Tongue (tissue), 2 donors: ENCODE measurements around the gene ECI1. TPM values are rescaled to one million over a fixed set of nuclear protein-coding genes. Genes with fewer than 3 reads are reported as not detected.
"Not testable (repeated sequence)": the region's sequence is repeated elsewhere in the genome, so short reads cannot be mapped to it uniquely, and the experiment has no call there.

Experiments
- DNase-seq: peaks from one replicate; pipeline ENCODE4 v3.0.0-alpha.2; 2015
- total RNA-seq: library from RNA; depleted of rRNA; stranded (reverse); fragments of >200 nt; gene quantifications from one replicate; pipeline ENCODE4 v1.2.3, GENCODE V29; 2014

Gene ECI1
- total RNA-seq, 1 donor from 2014 or later = 83.7 TPM

DNA sequence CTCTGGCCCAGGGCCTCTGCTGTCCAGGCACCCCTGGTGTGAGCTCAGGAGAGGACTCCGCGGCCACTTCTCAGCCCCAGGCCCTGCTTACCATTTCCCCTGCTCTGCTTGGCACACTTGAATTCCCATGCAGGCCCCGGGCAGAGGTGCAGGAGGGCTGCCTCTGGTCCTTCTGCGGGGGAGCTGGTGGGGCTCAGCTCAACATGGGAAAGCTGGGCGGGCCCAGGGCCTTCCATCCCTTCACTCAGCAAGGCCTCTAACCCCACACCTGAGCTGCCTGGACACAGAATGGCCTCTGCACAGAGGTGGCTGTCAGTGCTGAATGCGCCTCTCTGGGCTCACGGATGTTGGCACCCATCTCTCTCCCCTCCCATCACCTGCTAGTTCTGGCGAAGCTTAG is 29.1 kb upstream of the ECI1 start:
- DNase-seq = no peak

DNA sequence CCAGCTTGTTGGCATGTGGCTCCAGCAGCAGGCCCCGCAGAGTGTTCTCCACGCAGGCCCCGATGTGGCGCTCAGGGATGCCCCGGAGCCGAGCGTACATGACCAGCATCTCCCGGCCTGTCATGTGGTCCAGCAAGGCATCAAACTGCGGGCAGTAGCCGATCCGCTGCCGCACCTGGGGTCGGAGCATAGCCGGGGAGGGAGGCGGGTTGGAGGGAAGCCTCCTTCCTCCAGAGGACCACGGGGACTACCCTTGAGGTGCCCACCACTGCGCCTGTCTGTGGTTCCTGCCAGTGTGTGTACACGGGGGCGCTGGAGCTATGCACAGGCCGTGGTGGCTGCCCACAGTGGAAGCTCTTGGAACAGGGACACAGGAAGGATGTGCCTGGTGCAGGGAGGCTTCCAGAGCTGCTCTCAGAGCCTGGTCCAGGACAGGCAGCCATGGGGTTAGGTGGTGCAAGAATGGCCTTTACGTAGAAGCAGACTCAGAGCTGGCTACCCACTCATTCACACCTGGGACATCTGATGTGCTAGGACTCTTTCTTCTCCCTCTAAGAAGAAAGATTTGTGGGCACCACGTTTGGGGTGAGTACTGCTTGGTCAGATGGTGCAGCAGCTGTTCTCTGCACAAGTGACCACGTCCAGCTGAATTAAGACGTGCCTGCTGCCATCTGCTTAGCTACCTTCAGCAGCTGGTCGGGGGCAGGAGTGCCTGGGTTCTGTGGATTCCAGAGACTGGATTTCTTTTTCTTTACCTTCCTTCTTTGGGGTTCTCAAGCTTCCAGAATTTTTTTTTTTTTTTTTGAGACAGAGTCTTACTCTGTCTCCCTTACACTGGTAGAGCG is 27.8 kb upstream of the ECI1 start:
- DNase-seq = no peak

DNA sequence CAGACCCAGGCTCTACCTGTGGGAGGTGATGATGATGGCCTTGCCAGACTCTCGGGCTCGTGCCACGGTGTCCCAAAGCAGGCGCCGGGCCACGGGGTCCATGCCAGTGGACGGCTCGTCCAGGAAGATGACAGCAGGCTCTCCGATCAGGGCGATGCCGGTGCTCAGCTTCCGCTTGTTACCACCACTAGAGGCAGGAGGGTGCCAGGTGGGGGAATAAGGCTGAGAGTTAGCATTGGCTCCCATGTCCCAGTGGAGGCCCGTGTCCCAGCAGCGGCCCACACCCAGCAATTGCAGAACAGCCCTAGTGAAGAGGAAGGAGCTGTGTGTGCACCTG is 26.9 kb upstream of the ECI1 start:
- DNase-seq = no peak

DNA sequence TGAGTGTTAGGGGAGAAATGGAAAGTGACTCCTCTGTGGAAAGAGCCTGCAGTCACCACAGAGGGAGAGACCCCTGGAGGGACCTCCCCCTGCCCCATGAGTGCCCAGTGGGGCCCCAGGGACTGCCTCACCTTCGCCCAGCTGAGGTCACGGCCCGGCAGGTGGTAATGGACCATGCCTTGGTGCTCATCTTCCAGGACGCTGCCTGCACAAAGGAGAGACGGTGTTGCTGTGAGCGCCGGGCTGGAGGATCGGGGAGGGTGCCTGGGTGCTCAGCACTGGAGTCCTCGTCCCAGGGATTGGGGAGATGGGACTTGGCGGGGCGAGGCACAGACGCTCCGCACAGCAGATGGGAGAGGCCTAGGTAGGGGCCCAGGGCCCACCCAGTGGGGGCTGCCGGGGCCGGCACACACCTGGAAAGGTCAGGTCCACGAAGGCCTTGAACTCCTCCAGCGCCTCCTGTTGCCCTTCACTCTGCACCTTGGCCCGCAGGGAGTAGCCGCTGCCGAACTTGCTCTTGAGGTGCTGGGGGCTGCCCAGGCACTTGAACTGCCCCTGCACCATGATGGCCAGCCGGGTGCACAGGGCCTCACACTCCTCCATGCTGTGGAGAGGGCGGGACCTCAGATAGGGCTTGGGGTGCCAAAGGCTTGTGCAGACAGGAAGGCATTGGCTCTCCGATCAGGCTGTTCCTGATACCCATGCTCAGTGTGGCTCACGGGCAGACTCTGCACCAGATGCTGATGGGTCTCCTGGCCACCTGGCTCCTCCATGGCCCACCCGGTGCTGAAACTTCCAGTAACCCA is 26.3 kb upstream of the ECI1 start:
- DNase-seq = no peak

DNA sequence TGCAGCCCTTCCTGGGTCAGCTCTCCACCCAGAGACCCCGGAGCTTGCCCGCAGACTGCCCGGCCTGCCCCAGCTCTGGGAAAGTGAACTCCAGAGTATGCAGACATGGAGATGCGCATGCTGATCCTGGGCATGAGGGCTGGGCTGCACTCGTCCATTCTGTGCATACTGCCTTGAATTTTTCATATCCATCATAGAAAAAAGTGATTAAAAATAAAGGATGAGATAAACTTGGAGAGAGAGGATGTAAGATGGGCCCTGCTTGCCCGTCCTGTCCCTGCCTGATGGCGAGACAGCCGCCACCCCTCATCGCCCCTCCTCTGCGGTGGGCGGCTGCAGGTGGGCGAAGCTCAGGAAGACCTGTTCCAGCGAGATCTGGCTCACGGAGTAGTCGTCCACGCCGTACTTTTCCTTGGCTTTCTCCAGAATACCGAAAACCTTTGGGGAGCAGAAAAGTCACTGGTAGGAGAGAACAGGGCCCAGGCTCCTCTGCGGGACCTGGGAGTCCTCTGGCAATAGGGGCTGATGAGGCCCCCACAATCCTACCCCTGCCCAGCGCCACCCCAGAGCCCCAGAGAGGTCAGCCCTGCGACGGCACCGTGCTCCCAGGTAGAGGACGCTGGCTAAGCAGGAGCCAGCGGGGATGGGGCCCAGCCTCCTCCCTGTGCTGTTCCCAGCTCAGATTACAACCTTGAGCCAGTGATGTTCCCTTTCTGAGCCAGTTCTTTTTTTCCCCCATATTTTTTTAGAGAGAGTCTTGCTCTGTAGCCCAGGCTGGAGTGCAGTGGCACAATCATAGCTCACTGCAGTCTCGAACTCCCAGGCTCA is 25.2 kb upstream of the ECI1 start:
- no peak for DNase-seq

DNA sequence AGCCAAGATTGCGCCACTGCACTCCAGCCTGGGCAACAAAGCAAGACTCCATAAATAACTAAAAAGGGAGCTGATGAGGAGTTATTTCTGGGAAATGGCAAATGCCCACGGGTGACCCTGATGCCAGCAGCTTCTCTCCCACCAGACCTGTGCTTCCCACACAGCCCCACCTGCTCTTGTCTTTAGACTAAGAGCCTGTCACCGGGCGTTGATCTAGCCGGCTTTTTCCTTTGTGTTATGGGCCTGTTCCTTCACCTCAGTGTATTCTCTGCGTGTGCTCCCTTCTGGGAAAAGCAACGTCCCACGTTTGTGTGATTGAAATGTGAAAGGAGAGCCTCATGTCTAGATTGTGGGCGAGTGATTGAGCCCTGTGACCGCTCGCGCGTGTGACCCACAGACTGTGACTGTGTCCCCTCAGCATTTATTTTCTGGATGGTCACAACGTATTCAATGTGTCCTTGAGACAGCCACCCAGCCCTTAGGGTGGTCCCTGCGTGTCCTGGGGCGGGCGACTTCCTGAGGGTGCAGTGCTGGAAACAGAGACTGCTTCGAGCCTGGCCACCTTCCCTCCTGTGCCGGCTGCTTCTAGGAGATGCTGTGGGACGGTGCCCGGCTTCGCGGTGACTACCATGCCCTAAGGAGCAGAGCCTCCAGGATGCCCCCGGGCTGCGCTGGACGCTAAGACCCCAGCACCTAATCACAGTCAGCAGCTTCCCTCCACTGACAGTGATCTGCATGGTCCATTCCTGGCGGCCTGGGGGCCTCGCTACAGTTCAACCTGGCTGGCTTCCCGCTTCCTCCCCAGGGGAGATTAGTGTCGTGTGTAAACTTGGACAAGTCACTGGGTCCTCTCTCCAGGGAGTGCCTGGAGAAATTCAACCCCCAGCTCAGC is 24.3 kb upstream of the ECI1 start:
- DNase-seq = no peak

DNA sequence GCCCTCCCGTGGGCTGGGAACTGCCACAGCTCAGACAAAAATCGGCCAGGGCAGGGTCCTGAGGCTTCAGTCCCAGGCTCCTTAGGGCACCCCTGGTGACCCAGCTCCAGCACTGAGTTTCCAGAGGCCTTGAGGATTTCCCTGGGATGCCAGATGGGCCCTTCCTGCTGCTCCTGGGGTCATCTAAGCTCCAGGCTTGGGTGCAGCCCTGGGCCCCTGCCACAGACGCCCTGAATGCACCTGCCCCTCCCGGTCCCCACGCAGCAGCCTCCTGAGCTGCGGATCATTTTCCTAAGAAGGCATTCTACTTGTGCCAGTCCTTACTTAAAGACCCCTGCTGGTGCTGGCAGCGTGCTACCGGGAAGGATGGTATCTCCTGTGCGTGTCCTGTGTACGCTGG is 22.5 kb upstream of the ECI1 start:
- DNase-seq = no peak

DNA sequence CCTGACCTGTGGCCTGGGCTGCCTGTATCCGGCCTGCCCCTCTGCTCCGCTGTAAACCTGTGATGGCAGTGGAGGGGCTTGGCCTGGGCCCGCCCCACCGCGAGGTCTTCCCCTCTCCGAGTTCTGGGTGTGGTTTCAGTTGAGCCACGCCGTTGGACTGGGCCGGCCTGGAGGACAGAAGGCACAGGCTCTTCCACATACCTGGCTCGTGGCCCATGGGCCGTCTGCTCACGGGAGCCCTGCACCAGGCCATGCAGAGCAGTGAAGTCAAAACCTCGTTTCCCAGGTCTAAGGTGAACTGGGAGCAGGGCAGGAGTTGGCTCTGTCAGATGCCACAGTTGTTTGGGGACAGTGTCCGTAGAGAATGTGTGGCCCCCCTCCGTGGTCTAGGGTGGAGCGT is 22.1 kb upstream of the ECI1 start:
- no peak for DNase-seq

DNA sequence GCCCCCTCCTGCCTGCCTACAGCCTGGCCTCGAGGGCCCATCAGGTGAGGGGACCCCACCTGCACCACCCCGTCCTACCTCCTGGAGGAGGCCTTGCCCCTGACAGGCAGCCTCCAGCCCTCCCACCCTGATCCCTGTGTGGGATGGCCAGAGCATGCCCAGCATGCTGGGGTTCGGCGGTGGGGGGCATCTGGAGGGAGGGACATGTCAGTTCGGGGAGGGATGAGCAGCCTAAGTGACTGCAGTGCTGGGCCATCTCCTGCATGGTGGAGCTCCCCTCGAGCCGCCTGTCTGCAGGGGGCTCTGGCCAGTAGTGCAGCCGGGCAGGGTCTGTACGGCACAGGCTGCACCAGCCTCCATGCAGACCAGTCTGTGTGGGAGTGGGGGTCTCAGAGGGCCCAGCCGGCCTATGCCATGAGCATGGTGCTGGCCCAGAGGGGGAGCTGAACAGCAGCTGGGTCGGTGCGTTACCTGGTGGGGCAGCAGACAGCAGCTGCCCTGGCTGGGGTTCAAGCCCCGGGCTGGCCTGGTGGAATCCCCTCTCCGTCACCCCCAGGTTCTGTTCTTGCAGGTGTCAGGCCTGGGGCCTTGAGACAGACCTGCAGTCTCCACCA is 20.6 kb upstream of the ECI1 start:
- no peak for DNase-seq

DNA sequence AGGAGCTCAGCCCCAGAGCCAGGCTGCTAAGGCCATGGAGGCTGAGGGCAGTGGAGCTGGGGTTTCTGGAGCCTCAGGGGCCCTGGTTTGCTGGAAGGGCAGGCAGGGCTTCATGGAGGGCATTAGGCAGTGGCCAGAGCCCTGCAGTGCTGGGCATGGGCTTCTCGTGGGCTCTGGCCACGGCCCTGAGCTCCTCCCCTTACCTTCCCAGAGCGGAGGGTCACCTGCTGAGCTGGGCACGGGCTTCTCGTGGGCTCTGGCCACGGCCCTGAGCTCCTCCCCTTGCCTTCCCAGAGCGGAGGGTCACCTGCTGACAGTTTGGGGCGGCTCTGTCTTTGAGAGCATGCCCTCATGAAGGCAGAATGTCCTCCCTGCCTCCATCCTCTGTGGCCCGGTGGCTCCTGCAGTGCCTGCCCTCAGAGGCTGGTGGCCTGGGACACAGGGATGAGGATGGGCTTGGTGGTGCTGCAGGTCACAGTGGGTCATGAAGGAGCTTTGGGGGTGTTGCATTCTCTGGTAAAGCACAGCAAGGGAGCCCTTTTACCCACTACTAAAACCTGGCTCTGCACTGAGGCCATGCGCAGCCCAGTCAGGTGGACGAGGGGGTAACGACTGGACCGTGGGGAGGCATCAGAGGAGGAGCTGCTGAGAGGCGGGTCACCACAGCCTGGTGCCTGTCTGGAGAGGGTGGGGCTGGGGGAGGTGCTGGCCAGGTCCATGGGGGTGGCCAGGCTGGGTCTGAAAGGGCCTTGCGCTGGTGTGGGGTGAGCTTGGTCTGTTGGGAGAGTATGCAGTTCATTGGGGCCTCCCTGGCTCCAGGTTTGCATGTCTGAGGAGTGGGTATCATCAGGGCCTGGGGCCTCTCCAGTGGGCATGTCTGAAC is 19.4 kb upstream of the ECI1 start:
- no peak for DNase-seq

DNA sequence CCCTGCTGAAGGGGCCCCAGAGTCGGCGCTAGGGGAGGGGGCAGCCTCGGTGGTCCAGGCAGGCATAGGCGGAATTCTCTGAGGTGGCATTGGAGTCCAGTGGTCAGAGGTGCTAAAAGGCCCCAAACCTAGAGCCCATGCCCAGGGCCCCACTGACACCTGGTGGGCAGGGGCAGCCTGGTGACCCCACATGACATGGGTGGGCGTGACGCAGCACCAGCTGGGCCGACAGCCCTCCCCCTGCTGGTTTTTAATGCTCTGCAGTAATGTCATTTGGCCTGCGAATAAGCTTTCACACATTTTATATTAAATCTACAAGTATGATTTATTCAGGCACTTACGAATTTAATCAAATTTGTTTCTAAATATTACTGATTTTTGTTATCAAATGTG is 18.7 kb upstream of the ECI1 start:
- DNase-seq = no peak

DNA sequence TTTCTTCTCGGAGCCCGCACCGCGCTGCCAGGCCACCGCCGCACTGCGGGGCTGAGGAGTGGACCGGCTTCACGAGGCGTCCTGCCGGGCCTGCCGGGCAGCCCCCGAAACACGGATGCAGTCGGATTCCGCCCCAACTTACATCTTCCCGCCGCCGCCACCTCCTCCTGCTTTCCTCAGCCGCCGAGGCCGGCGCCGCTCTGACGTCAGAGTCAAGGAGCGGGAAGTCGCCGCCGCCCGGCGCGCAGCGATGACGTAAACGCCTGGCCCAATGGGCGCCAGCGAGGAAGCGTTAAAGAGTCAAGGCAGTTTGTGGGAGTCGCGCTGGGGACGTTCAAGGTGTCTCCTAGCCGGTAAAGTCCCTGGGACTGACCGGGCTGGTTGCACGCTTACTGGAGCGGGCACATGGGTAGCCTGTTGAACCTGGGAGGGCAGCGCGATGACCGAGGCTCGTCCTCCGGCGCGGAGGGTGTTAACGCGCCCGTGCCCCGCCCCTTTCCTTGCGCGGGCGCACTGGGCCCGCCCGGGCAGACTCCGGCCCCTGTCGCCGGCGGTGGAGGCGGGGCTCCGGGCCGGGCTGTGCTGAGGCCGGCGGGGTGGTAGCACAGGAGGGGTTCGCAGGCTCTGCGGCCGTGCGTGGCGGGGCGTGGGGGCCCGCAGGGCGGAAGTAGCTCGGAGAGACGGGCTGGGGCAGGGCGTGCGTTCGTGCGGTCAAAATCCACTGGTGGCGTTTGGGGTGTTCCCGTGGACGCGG is 16.7 kb upstream of the ECI1 start, which contains the start of gene RNPS1:
Gene RNPS1 (minus strand): TSS at position 214 of the 754 bp plus-strand sequence. CDS start 3,483 bp downstream, outside the sequence.
- DNase-seq = peak; percentile 98

DNA sequence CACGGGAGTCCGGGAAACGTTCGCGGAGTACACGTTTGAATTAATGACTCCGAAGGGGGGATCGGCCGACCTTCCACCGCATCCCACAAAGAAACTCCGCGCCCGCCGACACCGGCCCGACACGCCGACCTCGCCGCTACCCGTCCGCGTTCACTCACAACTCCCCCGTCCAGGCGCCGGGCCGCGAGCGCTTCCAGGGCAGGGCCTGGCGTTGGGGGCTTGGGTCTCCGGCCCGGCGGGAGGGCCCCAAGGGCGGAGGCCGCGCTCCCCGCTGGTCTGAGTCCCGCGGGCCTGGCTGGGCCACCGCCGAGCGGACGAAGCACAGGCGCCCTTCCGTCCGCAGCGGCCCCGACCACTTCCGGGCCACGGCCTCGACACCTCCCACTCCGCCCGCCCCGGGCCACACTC is 16.1 kb upstream of the ECI1 start:
- DNase-seq = not testable (repeated sequence)

DNA sequence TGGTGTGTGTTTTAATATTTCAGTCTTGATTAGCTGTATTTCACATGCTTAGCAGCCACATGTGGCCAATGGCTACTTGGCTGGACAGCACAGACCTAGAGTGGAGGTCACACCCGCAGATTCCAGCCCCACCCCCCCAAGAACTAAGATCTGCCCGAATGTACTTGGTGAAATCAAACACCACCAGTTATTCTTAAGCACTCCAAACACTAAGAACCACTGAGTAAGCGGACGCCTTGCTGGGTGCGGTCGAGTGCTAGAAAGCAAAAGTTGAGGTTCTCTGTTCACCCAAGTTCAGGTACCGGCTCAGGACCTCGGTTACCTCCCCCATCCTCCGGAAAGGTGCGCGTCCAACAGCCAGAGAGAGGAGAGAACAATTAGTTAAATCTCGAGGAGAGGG is 15.5 kb upstream of the ECI1 start:
- DNase-seq = not testable (repeated sequence)

DNA sequence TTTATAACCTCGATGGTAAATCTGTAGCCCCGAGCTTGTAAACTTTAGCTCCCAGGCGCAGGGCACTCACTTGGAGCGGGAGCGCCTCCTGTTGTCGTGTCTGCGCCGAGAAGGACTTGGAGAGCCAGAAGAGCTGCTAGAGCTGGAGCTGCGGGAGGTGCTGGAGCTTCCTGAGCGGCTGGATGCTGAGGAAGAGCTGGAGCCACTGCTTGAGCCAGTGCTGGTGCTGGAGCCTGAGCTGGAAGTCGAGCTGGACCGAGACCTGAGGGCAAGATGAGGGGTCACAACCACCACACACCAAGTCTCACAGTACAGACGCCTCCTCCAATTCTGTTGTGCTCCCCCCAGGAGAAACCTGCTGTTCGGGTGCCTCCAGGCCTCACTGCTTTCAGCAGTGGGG is 11.6 kb upstream of the ECI1 start:
- DNase-seq = not testable (repeated sequence)

DNA sequence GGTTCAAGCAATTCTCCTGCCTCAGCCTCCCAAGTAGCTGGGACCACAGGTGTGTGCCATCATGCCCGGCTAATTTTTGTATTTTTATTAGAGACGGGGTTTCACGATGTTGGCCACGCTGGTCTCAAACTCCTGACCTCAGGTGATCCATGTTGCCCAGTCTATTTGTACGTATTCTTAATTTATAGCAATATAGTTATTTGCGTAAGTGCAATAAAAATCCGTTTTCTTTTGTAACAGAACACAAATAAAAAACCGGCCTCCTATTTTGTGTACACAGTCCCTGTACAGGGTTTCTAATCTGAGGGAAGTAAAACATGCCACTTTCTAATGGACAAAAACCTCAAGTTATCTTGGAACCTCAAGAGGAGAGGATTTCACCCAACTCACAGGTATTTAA is 8.9 kb upstream of the ECI1 start:
- no peak for DNase-seq

DNA sequence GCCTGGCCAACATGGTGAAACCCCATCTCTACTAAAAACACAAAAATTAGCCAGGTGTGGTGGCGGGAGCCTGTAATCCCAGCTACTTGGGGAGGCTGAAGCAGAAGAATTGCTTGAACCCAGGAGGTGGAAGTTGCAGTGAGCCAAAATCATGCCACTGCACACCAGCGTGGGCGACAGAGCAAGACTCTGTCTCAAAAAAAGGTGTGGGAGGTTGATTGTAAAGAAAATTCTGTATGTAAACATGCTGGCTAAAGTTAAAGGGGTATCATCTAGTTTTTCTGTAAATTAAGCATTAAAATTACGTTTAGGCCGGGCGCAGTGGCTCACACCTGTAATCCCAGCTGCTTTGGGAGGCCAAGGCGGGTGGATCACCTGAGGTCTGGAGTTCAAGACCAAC is 7.1 kb upstream of the ECI1 start:
- DNase-seq = not testable (repeated sequence)

DNA sequence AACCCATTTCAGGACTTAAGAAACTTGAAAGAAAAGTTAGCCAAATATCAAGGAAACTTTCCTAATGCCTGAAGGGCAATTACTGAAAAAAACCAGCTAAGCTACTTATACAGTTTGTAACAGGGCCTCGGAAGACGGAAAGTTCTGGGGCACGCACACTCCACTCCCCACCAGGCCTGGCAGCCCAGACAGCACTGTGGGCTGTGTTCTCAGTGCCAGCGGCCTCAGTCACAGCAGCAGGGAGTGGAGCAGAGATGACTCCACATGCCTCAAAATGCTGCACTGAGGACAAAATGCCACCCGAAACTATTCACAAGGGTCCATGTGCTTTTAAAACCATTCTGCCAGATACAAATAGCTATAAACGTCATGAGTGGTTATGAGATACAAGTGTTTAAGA is 6.3 kb upstream of the ECI1 start:
- DNase-seq = no peak

DNA sequence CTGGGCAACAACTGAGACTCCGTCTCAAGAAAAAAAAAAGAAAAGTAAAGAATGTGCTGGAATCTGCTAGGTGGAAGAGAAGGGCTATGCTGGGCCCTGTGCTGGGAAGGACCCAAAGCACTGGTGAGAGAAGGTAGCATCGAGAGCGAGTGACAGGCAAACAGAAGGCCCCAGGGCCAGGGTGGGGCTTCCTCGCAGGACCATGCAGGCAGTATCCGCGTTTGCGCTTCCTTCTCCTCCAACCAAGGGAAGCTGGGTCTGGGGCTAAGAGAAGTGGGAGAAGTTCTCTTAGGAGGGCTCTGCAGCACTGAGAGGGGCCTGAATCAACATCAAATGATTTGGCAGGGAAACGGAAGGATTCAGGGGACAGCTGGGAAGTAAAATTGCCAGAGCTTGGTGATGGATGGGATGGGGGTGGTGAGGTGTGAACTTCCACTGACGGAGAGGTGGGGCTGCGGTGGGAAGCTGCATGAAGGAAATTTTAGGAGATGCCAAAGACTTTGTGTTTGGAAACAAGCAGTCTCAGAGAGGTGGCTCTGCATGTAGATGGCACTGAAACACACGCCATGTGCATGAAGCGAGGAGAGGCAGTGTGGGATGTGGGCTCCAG is 5.2 kb upstream of the ECI1 start:
- no peak for DNase-seq
